HL-60 (cell line): ENCODE measurements around the gene TMEM183A.
A peak's percentile ranks its signal among the peaks of the same experiment; 100 is the strongest.

Experiments
- DNase-seq, 2 experiments: peaks; one replicate each; pipeline ENCODE4 v3.0.0-alpha.2; 2010 to 2020; ENCODE audit warnings: low read depth in 1 of 2, low spot score in 1 of 2
- H3K27ac ChIP-seq: fragments of 250-450 bp; sonication (Bioruptor Pico); replicated peaks from 2 replicates; pipeline ENCODE4 v1.5.1; 2020; ENCODE audit warnings: mild to moderate bottlenecking, moderate library complexity
- H3K27me3 ChIP-seq: fragments of 250-450 bp; sonication (Bioruptor Pico); 2 replicates; pipeline ENCODE4 v1.5.1; 2021; ENCODE audit warnings: mild to moderate bottlenecking, moderate library complexity; ENCODE audit not compliant: insufficient read depth, poor library complexity, severe bottlenecking
- H3K4me3 ChIP-seq: replicated peaks from 2 replicates; pipeline ENCODE4 v1.5.1; 2011; ENCODE audit warnings: mild to moderate bottlenecking, control low read depth, low read length; ENCODE audit not compliant: insufficient read depth
- GABPA ChIP-seq: IDR thresholded peaks from 2 replicates; pipeline ENCODE4 v1.6.1; 2012; ENCODE audit warnings: low read depth
- POLR2AphosphoS5 ChIP-seq: IDR thresholded peaks from 2 replicates; pipeline ENCODE4 v1.6.1; 2012; ENCODE audit warnings: low read depth
- SPI1 ChIP-seq: IDR thresholded peaks from 2 replicates; pipeline ENCODE4 v1.6.1; 2012; ENCODE audit warnings: low read depth, mild to moderate bottlenecking, borderline replicate concordance
- TF ChIP-seq, protein P1 (sequence below): IDR thresholded peaks from one replicate; pipeline ENCODE4 v1.5.1; 2011; ENCODE audit warnings: low read length, control low read depth, inconsistent platforms; ENCODE audit not compliant: insufficient read depth
- TF ChIP-seq, protein P2 (sequence below): IDR thresholded peaks from 2 replicates; pipeline ENCODE4 v1.6.1; 2012; ENCODE audit warnings: low read depth; ENCODE audit not compliant: insufficient replicate concordance

TMEM183A gene

DNA sequence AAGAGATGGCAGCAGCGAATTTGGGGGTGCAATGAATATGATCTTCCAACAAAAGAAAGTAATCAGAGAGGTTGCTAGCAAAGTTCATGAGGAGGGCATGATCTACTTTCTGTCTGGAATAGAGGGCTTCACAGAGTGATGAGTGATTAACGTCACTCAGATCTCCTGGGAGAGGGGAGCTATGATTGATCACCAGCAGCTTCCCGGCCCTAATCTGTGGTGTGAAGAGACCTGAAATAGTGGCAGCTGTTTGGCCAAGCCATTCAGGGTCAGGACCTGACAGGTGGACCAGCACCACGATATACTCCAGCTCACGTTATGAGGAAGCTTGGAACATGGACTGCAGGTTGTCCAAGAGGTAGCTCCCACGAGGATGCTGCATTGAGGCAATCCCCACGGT is 19.9 kb upstream of the TMEM183A start:
- TF ChIP-seq, protein P1, sequence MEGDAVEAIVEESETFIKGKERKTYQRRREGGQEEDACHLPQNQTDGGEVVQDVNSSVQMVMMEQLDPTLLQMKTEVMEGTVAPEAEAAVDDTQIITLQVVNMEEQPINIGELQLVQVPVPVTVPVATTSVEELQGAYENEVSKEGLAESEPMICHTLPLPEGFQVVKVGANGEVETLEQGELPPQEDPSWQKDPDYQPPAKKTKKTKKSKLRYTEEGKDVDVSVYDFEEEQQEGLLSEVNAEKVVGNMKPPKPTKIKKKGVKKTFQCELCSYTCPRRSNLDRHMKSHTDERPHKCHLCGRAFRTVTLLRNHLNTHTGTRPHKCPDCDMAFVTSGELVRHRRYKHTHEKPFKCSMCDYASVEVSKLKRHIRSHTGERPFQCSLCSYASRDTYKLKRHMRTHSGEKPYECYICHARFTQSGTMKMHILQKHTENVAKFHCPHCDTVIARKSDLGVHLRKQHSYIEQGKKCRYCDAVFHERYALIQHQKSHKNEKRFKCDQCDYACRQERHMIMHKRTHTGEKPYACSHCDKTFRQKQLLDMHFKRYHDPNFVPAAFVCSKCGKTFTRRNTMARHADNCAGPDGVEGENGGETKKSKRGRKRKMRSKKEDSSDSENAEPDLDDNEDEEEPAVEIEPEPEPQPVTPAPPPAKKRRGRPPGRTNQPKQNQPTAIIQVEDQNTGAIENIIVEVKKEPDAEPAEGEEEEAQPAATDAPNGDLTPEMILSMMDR = no peak
- TF ChIP-seq POLR2AphosphoS5 (no peak), GABPA (no peak), SPI1 (no peak)
- TF ChIP-seq, protein P2, sequence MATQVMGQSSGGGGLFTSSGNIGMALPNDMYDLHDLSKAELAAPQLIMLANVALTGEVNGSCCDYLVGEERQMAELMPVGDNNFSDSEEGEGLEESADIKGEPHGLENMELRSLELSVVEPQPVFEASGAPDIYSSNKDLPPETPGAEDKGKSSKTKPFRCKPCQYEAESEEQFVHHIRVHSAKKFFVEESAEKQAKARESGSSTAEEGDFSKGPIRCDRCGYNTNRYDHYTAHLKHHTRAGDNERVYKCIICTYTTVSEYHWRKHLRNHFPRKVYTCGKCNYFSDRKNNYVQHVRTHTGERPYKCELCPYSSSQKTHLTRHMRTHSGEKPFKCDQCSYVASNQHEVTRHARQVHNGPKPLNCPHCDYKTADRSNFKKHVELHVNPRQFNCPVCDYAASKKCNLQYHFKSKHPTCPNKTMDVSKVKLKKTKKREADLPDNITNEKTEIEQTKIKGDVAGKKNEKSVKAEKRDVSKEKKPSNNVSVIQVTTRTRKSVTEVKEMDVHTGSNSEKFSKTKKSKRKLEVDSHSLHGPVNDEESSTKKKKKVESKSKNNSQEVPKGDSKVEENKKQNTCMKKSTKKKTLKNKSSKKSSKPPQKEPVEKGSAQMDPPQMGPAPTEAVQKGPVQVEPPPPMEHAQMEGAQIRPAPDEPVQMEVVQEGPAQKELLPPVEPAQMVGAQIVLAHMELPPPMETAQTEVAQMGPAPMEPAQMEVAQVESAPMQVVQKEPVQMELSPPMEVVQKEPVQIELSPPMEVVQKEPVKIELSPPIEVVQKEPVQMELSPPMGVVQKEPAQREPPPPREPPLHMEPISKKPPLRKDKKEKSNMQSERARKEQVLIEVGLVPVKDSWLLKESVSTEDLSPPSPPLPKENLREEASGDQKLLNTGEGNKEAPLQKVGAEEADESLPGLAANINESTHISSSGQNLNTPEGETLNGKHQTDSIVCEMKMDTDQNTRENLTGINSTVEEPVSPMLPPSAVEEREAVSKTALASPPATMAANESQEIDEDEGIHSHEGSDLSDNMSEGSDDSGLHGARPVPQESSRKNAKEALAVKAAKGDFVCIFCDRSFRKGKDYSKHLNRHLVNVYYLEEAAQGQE = no peak
- no peak overlapping the region for H3K27ac ChIP-seq
- H3K4me3 ChIP-seq = no peak overlapping the region
- DNase-seq = no peak
- H3K27me3 ChIP-seq = no peaks in the 10 kb centered on the region

DNA sequence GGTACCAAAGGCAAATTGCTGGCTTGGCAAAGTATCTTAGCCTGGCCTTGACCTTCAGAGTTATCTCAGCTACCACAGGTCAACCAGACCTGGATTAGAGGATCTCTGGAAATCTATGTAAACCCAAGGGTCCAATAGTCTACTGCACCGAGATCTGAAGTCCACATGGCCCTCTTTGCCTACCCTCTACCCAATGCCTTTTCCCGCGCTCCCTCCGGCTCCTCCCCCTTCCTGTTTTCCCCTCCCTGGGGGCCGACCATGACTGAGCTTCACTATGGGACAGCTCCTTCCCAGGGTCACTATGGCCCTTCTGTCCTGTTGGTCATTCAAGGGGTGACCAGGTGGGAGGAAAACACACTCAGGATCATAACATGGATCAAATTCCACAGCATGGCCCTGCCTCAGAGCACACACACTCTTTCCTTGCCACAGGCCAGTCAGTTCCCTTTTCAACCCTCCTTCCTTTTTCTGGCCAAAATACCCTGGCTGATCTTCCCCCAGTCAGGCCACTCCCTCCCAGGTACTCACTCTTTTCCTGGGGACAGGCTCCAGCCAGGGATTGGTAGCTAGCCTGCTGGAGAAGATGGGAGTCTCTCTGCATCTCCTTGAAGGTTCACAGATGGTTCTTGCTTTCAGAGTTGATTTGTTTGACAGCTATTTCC is 19.1 kb upstream of the TMEM183A start:
- TF ChIP-seq GABPA (no peak), SPI1 (peak; percentile 87)
- Histone ChIP-seq H3K4me3 (no peak overlapping the region), H3K27ac (peak overlapping the region; percentile 34), H3K27me3 (no peaks in the 10 kb centered on the region)
- peak in 1 of 2 experiments; percentile 58 for DNase-seq

DNA sequence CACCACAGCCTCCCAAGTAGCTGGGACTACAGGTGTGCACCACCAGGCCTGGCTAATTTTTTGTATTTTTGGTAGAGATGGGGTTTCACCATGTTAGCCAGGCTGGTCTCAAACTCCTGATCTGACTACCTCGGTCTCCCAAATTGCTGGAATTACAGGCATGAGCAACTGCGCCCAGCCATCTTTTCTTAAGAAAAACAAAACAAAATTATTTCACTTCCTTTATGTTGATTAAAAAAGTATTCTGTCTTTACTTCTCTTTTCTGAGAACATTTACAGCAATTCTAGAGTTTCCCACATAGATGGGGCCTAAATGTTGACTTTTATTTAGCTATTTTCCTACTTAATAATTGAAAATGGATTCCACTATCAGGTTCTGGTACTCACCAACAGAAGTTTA is 17.3 kb upstream of the TMEM183A start:
- H3K27me3 ChIP-seq = no peaks in the 10 kb centered on the region
- TF ChIP-seq SPI1 (no peak), GABPA (no peak), POLR2AphosphoS5 (no peak)
- TF ChIP-seq, protein P2 = no peak
- TF ChIP-seq, protein P1 = no peak
- H3K4me3 ChIP-seq = no peak overlapping the region
- no peak for DNase-seq
- no peak overlapping the region for H3K27ac ChIP-seq

DNA sequence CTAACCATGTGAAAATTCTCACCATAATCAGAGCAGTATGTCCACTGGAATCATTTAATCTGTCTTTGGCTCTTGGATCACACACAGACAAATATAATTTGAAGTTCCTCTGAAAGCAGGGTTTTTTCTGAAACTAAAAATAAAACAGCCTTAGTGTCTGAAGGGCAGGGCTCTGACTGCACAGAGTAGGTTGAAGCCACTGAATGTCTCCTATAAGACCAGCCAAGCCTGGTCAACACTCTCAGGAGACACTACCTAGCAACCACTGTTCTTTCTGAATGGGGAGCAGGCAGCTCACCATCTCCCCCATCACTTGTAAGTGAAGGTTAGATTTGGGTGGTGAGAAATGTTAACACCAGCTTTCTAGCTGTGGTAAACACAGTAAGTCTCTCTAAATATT is 16.1 kb upstream of the TMEM183A start:
- no peak for DNase-seq
- Histone ChIP-seq H3K27ac (no peak overlapping the region), H3K27me3 (no peaks in the 10 kb centered on the region), H3K4me3 (no peak overlapping the region)
- TF ChIP-seq SPI1 (no peak), GABPA (no peak), POLR2AphosphoS5 (no peak)
- TF ChIP-seq, protein P2 = no peak
- TF ChIP-seq, protein P1 = no peak
